HepG2 (cell line): ENCODE measurements around the gene LGALS1. TPM values are rescaled to one million over a fixed set of nuclear protein-coding genes. Genes with fewer than 3 reads are reported as not detected.

Source experiments
- ATAC-seq: fragments of 200-7000 bp; cut with Tn5 transposase; 3 replicates; pipeline ENCODE4 v1.9.1; 2020; ENCODE audit warnings: mild to moderate bottlenecking, moderate library complexity
- BruUV-seq: library from RNA; stranded (reverse); fragments of 400-500 nt; replicated peaks from 2 replicates; lab custom pipeline; 2021; lab: Mats Ljungman, UMichigan
- CTCF ChIA-PET: fragments of 300-600 bp; formaldehyde crosslinking; extraction: SDS; loops from one replicate; lab custom pipeline; 2021; ENCODE audit warnings: low total read pairs, inconsistent platforms, low intra/inter-chr PET ratio; lab: Yijun Ruan, JAX
- POLR2A ChIA-PET: fragments of 350-600 bp; sonication (Branson Sonifier 250); formaldehyde crosslinking; loops from one replicate; lab custom pipeline; 2020; ENCODE audit warnings: antibody characterized with exemption, inconsistent platforms; lab: Yijun Ruan, JAX
- DNase-seq: peaks from one replicate; pipeline ENCODE4 v3.0.0-alpha.2; 2015; ENCODE audit warnings: low spot score
- FAIRE-seq: peaks from 3 replicates; lab custom pipeline; 2011; peaks lifted over from hg19 to GRCh38; lab: Jason Lieb, UNC
- H2AFZ ChIP-seq: one replicate; pipeline ENCODE4 v1.6.1; 2011; ENCODE audit warnings: low read length, inconsistent platforms
- H3K27ac ChIP-seq: fragments of 300-600 bp; 3 replicates; pipeline ENCODE4 v1.8.0; 2011; ENCODE audit warnings: mixed run types, mild to moderate bottlenecking, mixed read lengths, low read length, inconsistent platforms; ENCODE audit not compliant: insufficient read depth; ENCODE audit errors: extremely low read length
- H3K27me3 ChIP-seq, 2 experiments: fragments of 200-600 bp in 1 of 2; 2 replicates in 1 of 2; 3 replicates in 1 of 2; pipeline versions ENCODE4 v1.6.0 to v1.8.0; 2011; ENCODE audit warnings: low read length in 2 of 2, mild to moderate bottlenecking in 2 of 2, moderate library complexity in 2 of 2, inconsistent platforms in 1 of 2; ENCODE audit not compliant: insufficient read depth in 2 of 2, control insufficient read depth in 1 of 2
- H3K36me3 ChIP-seq, 2 experiments: fragments of 200-600 bp in 1 of 2; replicated peaks in 1 of 2; 2 replicates in 1 of 2; 3 replicates in 1 of 2; pipeline versions ENCODE4 v1.5.1 to v1.8.0; 2011; ENCODE audit warnings: low read length in 2 of 2, inconsistent platforms in 1 of 2; ENCODE audit not compliant: insufficient read depth in 2 of 2, control insufficient read depth in 1 of 2
- H3K4me1 ChIP-seq: 2 replicates; pipeline ENCODE4 v1.5.1; 2012; ENCODE audit warnings: low read length, inconsistent platforms; ENCODE audit not compliant: insufficient read depth
- H3K4me2 ChIP-seq: 2 replicates; pipeline ENCODE4 v1.6.0; 2011; ENCODE audit warnings: low read depth, low read length, inconsistent platforms
- H3K4me3 ChIP-seq, 3 experiments: fragments of 200-600 bp in 1 of 3; sonication (generic), shearing (Covaris generic) in 1 of 3; replicated peaks in 1 of 3; 2 replicates each; pipeline ENCODE4 v1.5.1; 2011 to 2016; ENCODE audit warnings: low read length in 3 of 3, inconsistent platforms in 2 of 3, low read depth in 2 of 3, mild to moderate bottlenecking in 2 of 3, control low read depth in 1 of 3, mixed read lengths in 1 of 3; ENCODE audit not compliant: insufficient read depth in 1 of 3
- H3K79me2 ChIP-seq: one replicate; pipeline ENCODE4 v1.6.1; 2011; ENCODE audit warnings: low read length, inconsistent platforms; ENCODE audit not compliant: insufficient read depth
- H3K9ac ChIP-seq: 2 replicates; pipeline ENCODE4 v1.6.0; 2011; ENCODE audit warnings: mild to moderate bottlenecking, low read depth, low read length, inconsistent platforms; ENCODE audit not compliant: insufficient read depth
- H3K9me3 ChIP-seq: 2 replicates; pipeline ENCODE4 v1.5.1; 2012; ENCODE audit warnings: mild to moderate bottlenecking, low read length
- H4K20me1 ChIP-seq: 2 replicates; pipeline ENCODE4 v1.6.0; 2011; ENCODE audit warnings: inconsistent platforms, mild to moderate bottlenecking, low read length, moderate library complexity; ENCODE audit not compliant: insufficient read depth
- AHDC1 ChIP-seq: sonication (generic); formaldehyde crosslinking; IDR thresholded peaks from 2 replicates; pipeline ENCODE4 v1.5.1; 2020; ENCODE audit warnings: mild to moderate bottlenecking, missing genetic modification reagents, borderline replicate concordance
- MAZ ChIP-seq, 2 experiments: sonication (generic) in 1 of 2; formaldehyde crosslinking in 1 of 2; IDR thresholded peaks; 2 replicates each; pipeline versions ENCODE4 v1.5.0 to v1.6.1; 2012 to 2020; ENCODE audit warnings: low read depth in 2 of 2, mild to moderate bottlenecking in 2 of 2, borderline replicate concordance in 1 of 2, improper control_type of control experiment in 1 of 2, low read length in 1 of 2, missing genetic modification reagents in 1 of 2, moderate library complexity in 1 of 2
- NAIF1 ChIP-seq: sonication (generic); formaldehyde crosslinking; IDR thresholded peaks from 2 replicates; pipeline ENCODE4 v1.5.0; 2020; ENCODE audit warnings: mild to moderate bottlenecking, missing genetic modification reagents, borderline replicate concordance
- PAXIP1 ChIP-seq: sonication (generic); formaldehyde crosslinking; conservative IDR thresholded peaks from 2 replicates; pipeline ENCODE4 v1.4.0; 2020; ENCODE audit warnings: mild to moderate bottlenecking, missing genetic modification reagents, moderate library complexity
- ZBTB14 ChIP-seq: sonication (generic); formaldehyde crosslinking; IDR thresholded peaks from 2 replicates; pipeline ENCODE4 v1.4.0; 2020; ENCODE audit warnings: missing genetic modification reagents
- ZNF263 ChIP-seq: sonication (generic); formaldehyde crosslinking; IDR thresholded peaks from 2 replicates; pipeline ENCODE4 v1.4.0; 2020; ENCODE audit warnings: missing genetic modification reagents
- WGBS: methylation state at CpG from one replicate; pipeline ENCODE4 v1.1.6; 2017; ENCODE audit warnings: low lambda C conversion rate; 5-methylcytosine and 5-hydroxymethylcytosine counted together
- in situ Hi-C: cut with HindIII; loops from 2 replicates; pipeline ENCODE4 v1.10.0; 2017; ENCODE audit warnings: low pct_unique_long_range_greater_than_20kb; ENCODE audit not compliant: extremely low pct_ligation_motif_present
- intact Hi-C: fragments of 100-400 bp; cut with micrococcal nuclease; formaldehyde crosslinking; loops from one replicate; pipeline ENCODE4 v1.10.0; 2022; ENCODE audit not compliant: unreplicated experiment
- polyA plus RNA-seq, 8 experiments: library from polyadenylated mRNA; depleted of rRNA in 3 of 8; stranded (reverse) in 7 of 8; unstranded in 1 of 8; fragments of >200 nt; fragmentation: Illumina TruSeq in 4 of 8; extraction: Trizol in 4 of 8; gene quantifications; 2 replicates each; pipeline versions ENCODE4 v1.2.1 to v1.2.3, GENCODE V29; 2011 to 2016; ENCODE audit warnings: low read depth in 4 of 8, missing spikeins in 1 of 8, mixed read lengths in 1 of 8; ENCODE audit not compliant: insufficient read depth in 1 of 8
- total RNA-seq, 5 experiments: library from RNA; depleted of rRNA; stranded (reverse); fragments of >200 nt; fragmentation: Illumina TruSeq; extraction: Trizol; gene quantifications; 2 replicates each; pipeline ENCODE4 v1.2.3, GENCODE V29; 2016; ENCODE audit warnings: low read depth in 1 of 5

Gene LGALS1
- total and polyA plus RNA-seq, 2 of the 13 experiments (the other 11 are each of a cell fraction or from before 2014, with no cell fraction given), result 103 to 858 TPM

- TF ChIP-seq NAIF1, result 0 out of 2 replicates have a peak, but pooled peaks have one; percentile 1
- TF ChIP-seq MAZ (IDR thresholded peaks at IDR 0.05; ENCODE audit: borderline replicate concordance, low read depth, low read length), result no peak
- no peak for TF ChIP-seq MAZ (CRISPR knock-in tag; IDR thresholded peaks at IDR 0.05; ENCODE audit: low read depth)
- peak; percentile 65 for TF ChIP-seq PAXIP1 (CRISPR knock-in tag)
- TF ChIP-seq, all 625 proteins: peak for 32
Observed at GRCh38 chr22:37684803-37685615, 9.6 kb downstream of the LGALS1 start (continued).

DNA sequence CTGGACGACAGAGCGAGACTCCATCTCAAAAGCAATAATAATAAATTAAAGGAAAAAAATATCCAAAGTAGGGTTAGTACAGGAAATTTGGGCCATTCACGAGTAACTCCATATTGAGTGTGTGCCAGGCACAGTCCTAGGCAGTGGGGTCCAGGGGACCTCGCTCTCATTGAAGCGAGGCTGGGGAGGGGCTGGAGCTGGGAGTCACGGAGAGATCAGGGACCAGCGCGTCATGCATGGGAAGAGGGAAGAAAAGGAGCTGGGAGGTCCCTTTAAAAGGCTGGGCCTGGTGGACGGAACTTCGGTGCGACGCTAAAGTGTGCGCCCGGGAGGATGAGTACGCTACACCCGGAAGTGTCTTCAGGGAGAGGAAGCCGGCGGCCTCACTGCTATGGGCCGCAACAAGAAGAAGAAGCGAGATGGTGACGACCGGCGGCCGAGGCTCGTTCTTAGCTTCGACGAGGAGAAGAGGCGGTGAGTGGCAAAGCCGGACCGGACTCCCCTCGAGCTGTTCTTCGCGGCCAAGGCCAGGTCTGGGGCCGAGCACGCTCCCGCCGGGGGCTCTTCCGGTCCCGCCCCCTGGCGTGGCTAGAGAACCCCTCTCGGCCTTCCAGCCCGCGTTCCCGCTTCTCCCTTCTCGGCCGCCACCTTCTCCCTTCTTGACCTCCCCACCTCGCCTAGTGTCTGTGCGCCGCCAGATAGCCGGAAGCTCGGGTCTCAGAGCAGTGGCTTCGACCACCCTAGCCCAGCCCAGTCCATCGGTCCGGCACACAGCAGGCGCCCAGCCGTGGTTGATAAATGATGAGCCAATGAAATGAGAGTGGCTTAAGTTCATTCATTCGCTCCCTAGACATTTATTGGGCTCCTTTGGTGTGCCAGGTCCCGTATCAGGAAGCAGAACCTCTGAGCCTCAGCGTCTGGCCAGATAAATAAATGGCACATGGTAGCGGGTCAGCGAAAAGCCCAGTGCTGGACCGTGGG lies 10.9 kb downstream of the LGALS1 start, which contains the start of gene NOL12:
Gene NOL12, plus strand, starts transcription at position 342 of the 981 bp plus-strand sequence. Its CDS starts 50 bp downstream, at position 392.
- ChIA-PET POLR2A (interaction anchor here (0.9 to 3.5 kb wide), 14 partner anchors 10 to 121 kb away, joined by 3 to 58 read pairs (median 9); partner anchors contain the start of genes GCAT, GGA1, LGALS1 and PDXP), CTCF (no interaction called here)
- peak; percentile 78 for DNase-seq
- Histone ChIP-seq H3K79me2 (peaks cover 12% of the 10 kb centered on the region), H2AFZ (peak within 1 kb of the TSS; percentile 83), H3K27ac (peak within 1 kb of the TSS; percentile 82), H3K9ac (peak within 1 kb of the TSS; percentile 91), H3K27me3 (no peaks in the 10 kb centered on the region), H3K4me1 (peaks cover 41% of the 10 kb centered on the region), H4K20me1 (no peaks in the 10 kb centered on the region), H3K4me2 (peak within 1 kb of the TSS; percentile 84), H3K4me3 (peak within 1 kb of the TSS; percentile 85 to 96 (median 93)), H3K9me3 (no peaks in the 10 kb centered on the region), H3K36me3 (peaks cover 8 to 23% of the 10 kb centered on the region in 2 experiments; a peak in 4 of 5 replicates)
- BruUV-seq, result TSS peak; percentile 83
- 4% methylated on average over 42 of the region's 62 CpGs for WGBS
- ATAC-seq, result peak; percentile 79
- in situ Hi-C loops (no loop called here), intact Hi-C loops (no loop called here)
- FAIRE-seq, result peak; percentile 74
- TF ChIP-seq ZNF263 (CRISPR knock-in tag), result 0 out of 2 replicates have a peak, but pooled peaks have one; percentile 48
- no peak for TF ChIP-seq AHDC1 (CRISPR knock-in tag)
- peak; percentile 74 for TF ChIP-seq ZBTB14 (CRISPR knock-in tag)
